ENCODE results near the gene TMEM255B. TPM values are rescaled to one million over a fixed set of nuclear protein-coding genes. Genes with fewer than 3 reads are reported as not detected.

TMEM255B gene
- total and polyA plus RNA-seq, 9 of the 15 experiments (the other 6 are each of a cell fraction or from before 2014, with no cell fraction given): 0.01 to 0.75 (median 0.23) TPM

GRCh38 chr13:113787694-113788093 is 28.7 kb downstream of the TMEM255B start (continued):
- TF ChIP-seq, protein P1, sequence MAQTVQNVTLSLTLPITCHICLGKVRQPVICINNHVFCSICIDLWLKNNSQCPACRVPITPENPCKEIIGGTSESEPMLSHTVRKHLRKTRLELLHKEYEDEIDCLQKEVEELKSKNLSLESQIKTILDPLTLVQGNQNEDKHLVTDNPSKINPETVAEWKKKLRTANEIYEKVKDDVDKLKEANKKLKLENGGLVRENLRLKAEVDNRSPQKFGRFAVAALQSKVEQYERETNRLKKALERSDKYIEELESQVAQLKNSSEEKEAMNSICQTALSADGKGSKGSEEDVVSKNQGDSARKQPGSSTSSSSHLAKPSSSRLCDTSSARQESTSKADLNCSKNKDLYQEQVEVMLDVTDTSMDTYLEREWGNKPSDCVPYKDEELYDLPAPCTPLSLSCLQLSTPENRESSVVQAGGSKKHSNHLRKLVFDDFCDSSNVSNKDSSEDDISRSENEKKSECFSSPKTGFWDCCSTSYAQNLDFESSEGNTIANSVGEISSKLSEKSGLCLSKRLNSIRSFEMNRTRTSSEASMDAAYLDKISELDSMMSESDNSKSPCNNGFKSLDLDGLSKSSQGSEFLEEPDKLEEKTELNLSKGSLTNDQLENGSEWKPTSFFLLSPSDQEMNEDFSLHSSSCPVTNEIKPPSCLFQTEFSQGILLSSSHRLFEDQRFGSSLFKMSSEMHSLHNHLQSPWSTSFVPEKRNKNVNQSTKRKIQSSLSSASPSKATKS (CRISPR knock-in tag; IDR thresholded peaks at IDR 0.05): no peak
- TF ChIP-seq BMI1 (IDR thresholded peaks at IDR 0.05; ENCODE audit: low read length) (no peak), CAMTA2 (CRISPR knock-in tag; conservative IDR thresholded peaks at IDR 0.05) (no peak), TAL1 (IDR thresholded peaks at IDR 0.05) (no peak)

DNA sequence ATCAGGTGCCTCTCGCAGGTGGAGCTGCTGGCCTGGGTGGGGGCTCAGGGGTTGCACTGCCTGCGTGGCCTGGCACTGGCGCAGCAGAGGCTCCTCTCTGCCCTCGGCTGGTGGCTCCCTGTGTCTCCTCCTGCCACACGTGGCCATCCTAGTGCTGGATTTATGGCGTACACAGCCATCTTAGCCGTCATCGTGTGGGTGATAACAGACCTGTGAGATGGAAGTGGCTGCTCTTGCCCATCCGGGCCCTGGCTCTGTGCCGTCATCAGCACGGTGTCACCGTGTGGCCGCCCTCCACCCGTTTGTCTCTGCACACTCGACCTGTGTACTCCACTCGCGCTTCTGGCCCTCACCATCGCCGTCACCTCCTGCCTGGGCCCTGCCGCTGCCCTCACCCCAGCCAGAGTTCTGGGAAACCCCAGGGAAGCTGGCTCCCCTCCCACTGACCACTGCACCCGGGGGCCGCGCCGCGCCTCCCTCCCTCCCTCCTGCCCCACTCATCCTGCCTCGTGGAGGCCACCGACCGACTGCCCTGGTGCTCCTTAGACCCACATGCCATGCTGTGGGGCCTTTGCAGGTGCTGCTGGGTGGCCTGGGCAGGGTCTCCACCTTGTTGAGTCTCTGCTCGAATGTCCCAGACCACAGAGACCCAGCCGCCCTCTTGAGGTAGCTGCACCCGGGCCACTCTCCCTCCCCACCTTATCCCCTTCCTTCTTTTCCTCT is 29.5 kb downstream of the TMEM255B start:
- Histone ChIP-seq H3K79me2 (ENCODE audit: control insufficient read depth, insufficient read depth, low read length) (no peaks in the 10 kb centered on the region), H4K20me1 (replicated peaks; ENCODE audit: control insufficient read depth, insufficient read depth, low read length) (no peaks in the 10 kb centered on the region), H3K9me3 (replicated peaks; ENCODE audit: control insufficient read depth, insufficient read depth, low read depth, low read length) (no peaks in the 10 kb centered on the region), H3K9me1 (ENCODE audit: control insufficient read depth, insufficient read depth, low read length) (no peaks in the 10 kb centered on the region), H3K36me3 (ENCODE audit: control insufficient read depth, insufficient read depth, low read length) (no peaks in the 10 kb centered on the region), H3K27ac (ENCODE audit: extremely low read depth, low read depth, low read length) (no peak overlapping the region), H3K9ac (ENCODE audit: insufficient read depth in 1 of 2, low read depth in 2 of 2, low read length in 2 of 2) (no peak overlapping the region), H3K4me1 (replicated peaks in 1 of 2; ENCODE audit: control insufficient read depth in 2 of 2, insufficient read depth in 2 of 2, low read length in 2 of 2) (peaks cover 0 to 8% of the 10 kb centered on the region in 2 experiments; a peak in 1 of 5 replicates), H3K4me3 (no peak overlapping the region), H2AFZ (ENCODE audit: low read depth, low read length) (no peak overlapping the region), H3K4me2 (ENCODE audit: insufficient read depth, low read length) (no peak overlapping the region), H3K27me3 (ENCODE audit: control insufficient read depth in 2 of 2, insufficient read depth in 2 of 2, low read length in 2 of 2) (peaks cover 27 to 80% of the 10 kb centered on the region in 2 experiments)
- 2% methylated on average over 21 of the region's 31 CpGs for WGBS (ENCODE audit: insufficient coverage, low coverage, missing lambda C conversion rate)
- POLR2A ChIA-PET: no interaction called here
- FAIRE-seq (no peak), ATAC-seq (no peak), DNase-seq (ENCODE audit: extremely low read depth in 1 of 4, low spot score in 3 of 4) (no peak)
- in situ Hi-C loops (cut with MboI): no loop called here
- CTCF ChIA-PET (ENCODE audit: low intra/inter-chr PET ratio): no interaction called here
- intact Hi-C loops (cut with micrococcal nuclease): no loop called here
- no TSS peak for BruUV-seq (replicated peaks)
- TF ChIP-seq KDM2B (CRISPR knock-in tag; IDR thresholded peaks at IDR 0.05) (no peak), ZBTB8A (IDR thresholded peaks at IDR 0.05; ENCODE audit: partially characterized antibody) (no peak), RAD21 (CRISPR knock-in tag; conservative IDR thresholded peaks at IDR 0.05 in 1 of 2, IDR thresholded peaks at IDR 0.05 in 1 of 2) (no peak), TEAD4 (IDR thresholded peaks at IDR 0.05; ENCODE audit: low read length) (no peak), TEAD4 (CRISPR knock-in tag; IDR thresholded peaks at IDR 0.05; ENCODE audit: borderline replicate concordance) (no peak), SRSF1 (IDR thresholded peaks at IDR 0.05; ENCODE audit: low read depth, low read length) (no peak), YY1 (IDR thresholded peaks at IDR 0.05; ENCODE audit: borderline replicate concordance in 1 of 3, control insufficient read depth in 1 of 3, extremely low read depth in 1 of 3, insufficient read depth in 3 of 3, insufficient read length in 1 of 3, insufficient replicate concordance in 2 of 3, low read depth in 1 of 3, low read length in 2 of 3) (no peak), GTF2F1 (IDR thresholded peaks at IDR 0.05; ENCODE audit: low read depth, low read length) (no peak), ZNF436 (CRISPR knock-in tag; IDR thresholded peaks at IDR 0.05) (no peak), HNRNPL (IDR thresholded peaks at IDR 0.05; ENCODE audit: low read depth, low read length) (no peak), ZC3H11A (IDR thresholded peaks at IDR 0.05; ENCODE audit: low read depth, low read length) (no peak), WHSC1 (IDR thresholded peaks at IDR 0.05; ENCODE audit: low read length) (no peak), EGR1 (conservative IDR thresholded peaks at IDR 0.05) (no peak), ZNF143 (CRISPR knock-in tag; IDR thresholded peaks at IDR 0.05) (no peak), ASH1L (IDR thresholded peaks at IDR 0.05; ENCODE audit: borderline replicate concordance, low read depth, partially characterized antibody) (no peak)
